PC-3 (cell line): Measurements from ENCODE around the gene RNF19B.

Source experiments
- EZH2phosphoT487 ChIP-seq: fragments of 300-600 bp; sonication (generic); IDR thresholded peaks from 2 replicates; pipeline ENCODE4 v1.6.1; 2018; ENCODE audit warnings: mild to moderate bottlenecking, antibody characterized with exemption, low read length, borderline replicate concordance
- TF ChIP-seq, protein P1 (sequence below): fragments of 300-600 bp; sonication (generic); conservative IDR thresholded peaks from 2 replicates; pipeline ENCODE4 v1.5.1; 2017; ENCODE audit warnings: antibody characterized with exemption, low read depth, mild to moderate bottlenecking, low read length

GRCh38 chr1:32898958-32899357, 65.7 kb downstream of the RNF19B start:
- TF ChIP-seq, protein P1, sequence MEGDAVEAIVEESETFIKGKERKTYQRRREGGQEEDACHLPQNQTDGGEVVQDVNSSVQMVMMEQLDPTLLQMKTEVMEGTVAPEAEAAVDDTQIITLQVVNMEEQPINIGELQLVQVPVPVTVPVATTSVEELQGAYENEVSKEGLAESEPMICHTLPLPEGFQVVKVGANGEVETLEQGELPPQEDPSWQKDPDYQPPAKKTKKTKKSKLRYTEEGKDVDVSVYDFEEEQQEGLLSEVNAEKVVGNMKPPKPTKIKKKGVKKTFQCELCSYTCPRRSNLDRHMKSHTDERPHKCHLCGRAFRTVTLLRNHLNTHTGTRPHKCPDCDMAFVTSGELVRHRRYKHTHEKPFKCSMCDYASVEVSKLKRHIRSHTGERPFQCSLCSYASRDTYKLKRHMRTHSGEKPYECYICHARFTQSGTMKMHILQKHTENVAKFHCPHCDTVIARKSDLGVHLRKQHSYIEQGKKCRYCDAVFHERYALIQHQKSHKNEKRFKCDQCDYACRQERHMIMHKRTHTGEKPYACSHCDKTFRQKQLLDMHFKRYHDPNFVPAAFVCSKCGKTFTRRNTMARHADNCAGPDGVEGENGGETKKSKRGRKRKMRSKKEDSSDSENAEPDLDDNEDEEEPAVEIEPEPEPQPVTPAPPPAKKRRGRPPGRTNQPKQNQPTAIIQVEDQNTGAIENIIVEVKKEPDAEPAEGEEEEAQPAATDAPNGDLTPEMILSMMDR, result no peak
- no peak for TF ChIP-seq EZH2phosphoT487
